Hepatocyte (in vitro differentiated cells): ENCODE measurements around the gene FOCAD. TPM values are rescaled to one million over a fixed set of nuclear protein-coding genes. Genes with fewer than 3 reads are reported as not detected.

Experiments
- DNase-seq: peaks from one replicate; pipeline ENCODE4 v3.0.0-alpha.2; 2016; ENCODE audit warnings: low spot score
- H2AFZ ChIP-seq: fragments of 200-600 bp; sonication (generic); 2 replicates; pipeline ENCODE4 v1.6.0; 2016; ENCODE audit warnings: antibody characterized with exemption, mild to moderate bottlenecking
- H3K27ac ChIP-seq: fragments of 200-600 bp; sonication (generic); 2 replicates; pipeline ENCODE4 v1.5.1; 2016; ENCODE audit warnings: mild to moderate bottlenecking
- H3K27me3 ChIP-seq: fragments of 200-600 bp; sonication (generic); 2 replicates; pipeline ENCODE4 v1.6.1; 2016
- H3K36me3 ChIP-seq: fragments of 200-600 bp; sonication (generic); replicated peaks from 2 replicates; pipeline ENCODE4 v1.5.1; 2016; ENCODE audit warnings: low read depth; ENCODE audit not compliant: insufficient read depth
- H3K4me1 ChIP-seq: fragments of 200-600 bp; sonication (generic); 2 replicates; pipeline ENCODE4 v1.5.1; 2016; ENCODE audit warnings: mild to moderate bottlenecking, moderate library complexity; ENCODE audit not compliant: insufficient read depth
- H3K4me2 ChIP-seq: fragments of 200-600 bp; sonication (generic); 2 replicates; pipeline ENCODE4 v1.6.0; 2016
- H3K4me3 ChIP-seq: fragments of 200-600 bp; sonication (generic); 2 replicates; pipeline ENCODE4 v1.5.1; 2016; ENCODE audit warnings: mild to moderate bottlenecking
- H3K79me2 ChIP-seq: fragments of 200-600 bp; sonication (generic); 2 replicates; pipeline ENCODE4 v1.6.0; 2017; ENCODE audit warnings: mild to moderate bottlenecking
- H3K9me2 ChIP-seq: fragments of 200-600 bp; sonication (generic); replicated peaks from 2 replicates; pipeline ENCODE4 v1.6.0; 2017; ENCODE audit warnings: mild to moderate bottlenecking; ENCODE audit not compliant: insufficient read depth
- H3K9me3 ChIP-seq: fragments of 200-600 bp; sonication (generic); 2 replicates; pipeline ENCODE4 v1.5.1; 2016; ENCODE audit warnings: low read depth, mild to moderate bottlenecking
- H4K20me1 ChIP-seq: fragments of 200-600 bp; sonication (generic); 2 replicates; pipeline ENCODE4 v1.6.0; 2016; ENCODE audit warnings: mild to moderate bottlenecking; ENCODE audit not compliant: insufficient read depth, poor library complexity, severe bottlenecking
- EZH2 ChIP-seq: fragments of 200-600 bp; sonication (generic); IDR thresholded peaks from 2 replicates; pipeline ENCODE4 v1.6.1; 2016; ENCODE audit warnings: antibody characterized with exemption, mild to moderate bottlenecking, borderline replicate concordance
- EZH2phosphoT487 ChIP-seq: fragments of 200-600 bp; sonication (generic); IDR thresholded peaks from one replicate; pipeline ENCODE4 v1.6.1; 2018; ENCODE audit warnings: antibody characterized with exemption, mild to moderate bottlenecking, low read depth, moderate library complexity; ENCODE audit not compliant: unreplicated experiment, severe bottlenecking
- WGBS: methylation state at CpG from one replicate; pipeline ENCODE4 v1.1.6; 2016; ENCODE audit warnings: low lambda C conversion rate; ENCODE audit errors: missing lambda C conversion rate; 5-methylcytosine and 5-hydroxymethylcytosine counted together
- polyA plus RNA-seq: library from polyadenylated mRNA; unstranded; fragments of >200 nt; fragmentation: Nextera tagmentation; extraction: Ambion mirVana; gene quantifications from 2 replicates; pipeline ENCODE4 v1.2.1, GENCODE V29; 2016
- total RNA-seq: library from RNA; depleted of rRNA; stranded (reverse); fragments of >200 nt; gene quantifications from 2 replicates; pipeline ENCODE4 v1.2.3, GENCODE V29; 2014
- TF ChIP-seq, protein P1 (sequence below): fragments of 200-600 bp; sonication (generic); IDR thresholded peaks from 2 replicates; pipeline ENCODE4 v1.5.1; 2016; ENCODE audit warnings: antibody characterized with exemption, mild to moderate bottlenecking; ENCODE audit not compliant: poor library complexity

Gene FOCAD
- total and polyA plus RNA-seq, 2 experiments from 2014 or later: 21.7 to 54.1 TPM

DNA sequence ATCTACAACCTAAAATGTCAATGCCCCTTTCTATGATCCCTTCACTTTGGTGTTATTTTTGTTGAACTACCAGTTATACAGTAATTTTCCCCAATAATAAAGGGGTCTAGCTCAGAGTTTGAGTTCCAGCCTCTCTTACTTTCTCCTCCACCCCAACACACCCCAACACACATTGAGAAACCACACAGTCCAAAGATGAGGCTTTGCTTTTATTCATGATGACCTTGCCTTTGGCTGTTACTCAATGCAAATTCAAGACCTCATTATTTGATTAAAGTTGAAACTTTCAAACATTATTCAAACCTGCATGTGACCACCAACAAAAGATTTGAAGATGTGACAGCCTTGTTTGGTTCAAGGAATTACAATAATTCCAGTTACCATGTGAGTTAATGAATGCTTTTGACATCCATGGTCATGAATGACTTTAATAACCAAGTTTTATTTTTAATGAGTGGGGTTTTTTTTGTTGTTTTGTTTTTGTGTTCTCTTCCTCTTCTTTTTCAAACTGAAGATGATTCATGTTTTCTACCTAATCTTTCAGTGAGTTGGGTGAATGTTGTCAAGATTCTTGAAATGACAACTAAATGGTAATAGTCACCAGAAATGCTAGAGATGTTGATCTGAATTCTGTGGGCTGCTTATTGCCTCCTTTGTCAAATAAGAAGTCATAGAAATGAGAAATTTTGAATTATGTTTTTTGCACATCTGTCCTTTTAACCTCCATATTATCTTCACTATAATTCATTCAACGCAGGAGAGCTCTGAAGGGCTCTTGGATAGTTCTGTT lies 241.4 kb downstream of the FOCAD start:
- WGBS: 93% methylated on average over 1 of the region's 1 CpG
- TF ChIP-seq, protein P1, sequence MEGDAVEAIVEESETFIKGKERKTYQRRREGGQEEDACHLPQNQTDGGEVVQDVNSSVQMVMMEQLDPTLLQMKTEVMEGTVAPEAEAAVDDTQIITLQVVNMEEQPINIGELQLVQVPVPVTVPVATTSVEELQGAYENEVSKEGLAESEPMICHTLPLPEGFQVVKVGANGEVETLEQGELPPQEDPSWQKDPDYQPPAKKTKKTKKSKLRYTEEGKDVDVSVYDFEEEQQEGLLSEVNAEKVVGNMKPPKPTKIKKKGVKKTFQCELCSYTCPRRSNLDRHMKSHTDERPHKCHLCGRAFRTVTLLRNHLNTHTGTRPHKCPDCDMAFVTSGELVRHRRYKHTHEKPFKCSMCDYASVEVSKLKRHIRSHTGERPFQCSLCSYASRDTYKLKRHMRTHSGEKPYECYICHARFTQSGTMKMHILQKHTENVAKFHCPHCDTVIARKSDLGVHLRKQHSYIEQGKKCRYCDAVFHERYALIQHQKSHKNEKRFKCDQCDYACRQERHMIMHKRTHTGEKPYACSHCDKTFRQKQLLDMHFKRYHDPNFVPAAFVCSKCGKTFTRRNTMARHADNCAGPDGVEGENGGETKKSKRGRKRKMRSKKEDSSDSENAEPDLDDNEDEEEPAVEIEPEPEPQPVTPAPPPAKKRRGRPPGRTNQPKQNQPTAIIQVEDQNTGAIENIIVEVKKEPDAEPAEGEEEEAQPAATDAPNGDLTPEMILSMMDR: no peak
- no peak for TF ChIP-seq EZH2phosphoT487
- no peak for TF ChIP-seq EZH2

DNA sequence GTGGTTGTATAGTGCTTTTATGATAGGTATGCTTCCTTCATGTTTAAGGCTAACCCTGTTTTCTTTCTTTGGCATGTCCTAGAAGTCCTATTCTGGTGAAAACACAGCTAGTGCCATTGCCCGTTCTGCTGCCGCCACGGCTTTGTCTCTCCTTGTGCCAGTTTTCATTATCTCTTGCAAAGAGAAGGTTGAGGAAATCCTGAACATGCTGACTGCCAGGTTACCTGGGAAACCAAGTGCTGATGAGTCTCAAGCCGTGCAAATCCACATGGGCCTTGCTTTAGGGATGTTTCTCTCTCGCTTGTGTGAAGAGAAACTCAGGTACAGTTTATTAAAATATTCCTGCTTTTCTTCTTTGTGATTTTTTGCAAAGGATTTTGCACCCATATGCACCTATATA lies 245.2 kb downstream of the FOCAD start:
- no peak for DNase-seq
- no peaks in the 10 kb centered on the region for H3K27me3 ChIP-seq
- peaks cover 3% of the 10 kb centered on the region for H3K36me3 ChIP-seq
- no peak for TF ChIP-seq EZH2
- TF ChIP-seq, protein P1: no peak
- no peak for TF ChIP-seq EZH2phosphoT487
- H4K20me1 ChIP-seq: no peaks in the 10 kb centered on the region
- peaks cover 1% of the 10 kb centered on the region for H3K9me3 ChIP-seq
- no peaks in the 10 kb centered on the region for H3K4me1 ChIP-seq
- H3K27ac ChIP-seq: no peak overlapping the region
- H3K79me2 ChIP-seq: no peaks in the 10 kb centered on the region
- H3K9me2 ChIP-seq: no peaks in the 10 kb centered on the region
- no peak overlapping the region for H3K4me2 ChIP-seq
- H2AFZ ChIP-seq: no peak overlapping the region
- 94% methylated on average over 5 of the region's 5 CpGs for WGBS
- H3K4me3 ChIP-seq: no peak overlapping the region

More for the DNA sequence above, 241.4 kb downstream of the FOCAD start:
- Histone ChIP-seq H2AFZ (no peak overlapping the region), H3K9me3 (no peaks in the 10 kb centered on the region), H3K9me2 (no peaks in the 10 kb centered on the region), H3K4me2 (no peak overlapping the region), H3K36me3 (peaks cover 3% of the 10 kb centered on the region), H3K4me1 (no peaks in the 10 kb centered on the region), H3K4me3 (no peak overlapping the region), H3K27ac (no peak overlapping the region), H3K27me3 (no peaks in the 10 kb centered on the region), H4K20me1 (no peaks in the 10 kb centered on the region), H3K79me2 (no peaks in the 10 kb centered on the region)
- DNase-seq: no peak

DNA sequence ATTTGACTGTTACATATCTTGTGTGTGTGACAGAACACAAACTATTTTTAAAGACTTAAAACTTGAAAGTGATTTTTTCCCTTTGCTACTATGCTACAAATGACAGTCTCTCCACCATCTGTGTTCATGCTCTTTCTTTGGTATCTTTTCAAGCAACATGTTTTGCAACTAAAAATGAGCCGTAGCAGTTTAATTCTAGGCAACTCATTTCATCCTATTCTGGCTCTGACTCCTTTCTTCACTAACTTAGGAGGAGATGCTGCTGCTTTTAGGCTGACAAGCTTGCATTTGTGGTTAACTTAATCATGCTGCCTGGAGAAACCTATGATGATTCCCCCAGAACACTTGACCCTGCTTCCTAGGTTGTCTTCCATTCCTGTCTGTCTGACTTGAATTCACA lies 246.8 kb downstream of the FOCAD start:
- peaks cover 3% of the 10 kb centered on the region for H3K36me3 ChIP-seq
- H3K27ac ChIP-seq: no peak overlapping the region
- TF ChIP-seq EZH2phosphoT487 (no peak), EZH2 (no peak)
- TF ChIP-seq, protein P1: no peak
- 100% methylated on average over 1 of the region's 1 CpG for WGBS
- H3K4me1 ChIP-seq: no peaks in the 10 kb centered on the region
- H3K4me3 ChIP-seq: no peak overlapping the region
- peaks cover 3% of the 10 kb centered on the region for H3K9me3 ChIP-seq
- H4K20me1 ChIP-seq: no peaks in the 10 kb centered on the region
- H3K9me2 ChIP-seq: no peaks in the 10 kb centered on the region
- no peak overlapping the region for H2AFZ ChIP-seq
- DNase-seq: no peak
- H3K4me2 ChIP-seq: no peak overlapping the region
- no peaks in the 10 kb centered on the region for H3K79me2 ChIP-seq
- no peaks in the 10 kb centered on the region for H3K27me3 ChIP-seq
